HEK293 (cell line): ENCODE measurements around the gene MMS22L.

Experiments used
- CTCF ChIA-PET: fragments of 350-600 bp; formaldehyde crosslinking; extraction: SDS; loops from one replicate; lab custom pipeline; 2021; ENCODE audit warnings: antibody characterized with exemption; lab: Yijun Ruan, JAX
- POLR2A ChIA-PET: fragments of 300-600 bp; formaldehyde crosslinking; extraction: SDS; loops from one replicate; lab custom pipeline; 2020; ENCODE audit warnings: antibody characterized with exemption, inconsistent platforms; lab: Yijun Ruan, JAX
- H3K27ac ChIP-seq: fragments of 200-500 bp; sonication (Bioruptor generic); 2 replicates; pipeline ENCODE4 v1.5.1; 2014; ENCODE audit warnings: low read depth, low read length, control low read depth, inconsistent platforms; ENCODE audit errors: extremely low read depth
- H3K36me3 ChIP-seq, 2 experiments: fragments of 200-500 bp in 1 of 2; sonication (Bioruptor generic) in 1 of 2; 1 replicate in 1 of 2; 2 replicates in 1 of 2; pipeline ENCODE4 v1.5.1; 2014 to 2017; ENCODE audit warnings: inconsistent platforms in 2 of 2, low read length in 2 of 2; ENCODE audit not compliant: control insufficient read depth in 2 of 2, insufficient read depth in 1 of 2
- H3K4me1 ChIP-seq: fragments of 200-500 bp; sonication (Bioruptor generic); 2 replicates; pipeline ENCODE4 v1.5.1; 2014; ENCODE audit warnings: mild to moderate bottlenecking, low read length, inconsistent platforms; ENCODE audit not compliant: control insufficient read depth, insufficient read depth
- H3K4me3 ChIP-seq: 2 replicates; pipeline ENCODE4 v1.5.1; 2011; ENCODE audit warnings: low read depth, mild to moderate bottlenecking, control low read depth, low read length, moderate library complexity
- H3K9me3 ChIP-seq: fragments of 200-500 bp; sonication (Bioruptor generic); 2 replicates; pipeline ENCODE4 v1.5.1; 2014; ENCODE audit warnings: low read depth, low read length, inconsistent platforms; ENCODE audit not compliant: control insufficient read depth, insufficient read depth
- BCL11A ChIP-seq: fragments of 450-650 bp; formaldehyde crosslinking; IDR thresholded peaks from 2 replicates; pipeline ENCODE4 v1.5.1; 2016; ENCODE audit warnings: low read depth, missing biosample characterization, missing genetic modification characterization
- CTCF ChIP-seq: fragments of 450-650 bp; formaldehyde crosslinking; IDR thresholded peaks from 2 replicates; pipeline ENCODE4 v1.5.1; 2016; ENCODE audit warnings: missing biosample characterization, missing genetic modification characterization
- SP3 ChIP-seq: fragments of 450-650 bp; formaldehyde crosslinking; IDR thresholded peaks from 2 replicates; pipeline ENCODE4 v1.5.1; 2016; ENCODE audit warnings: missing biosample characterization, missing genetic modification characterization
- ZBTB6 ChIP-seq: fragments of 450-650 bp; formaldehyde crosslinking; IDR thresholded peaks from 2 replicates; pipeline ENCODE4 v1.5.1; 2017; ENCODE audit warnings: missing biosample characterization, missing genetic modification characterization
- ZNF114 ChIP-seq: fragments of 450-650 bp; formaldehyde crosslinking; IDR thresholded peaks from 2 replicates; pipeline ENCODE4 v1.5.0; 2017; ENCODE audit warnings: missing biosample characterization, missing genetic modification characterization
- ZNF133 ChIP-seq: fragments of 450-650 bp; formaldehyde crosslinking; IDR thresholded peaks from 2 replicates; pipeline ENCODE4 v1.5.1; 2016; ENCODE audit warnings: missing biosample characterization, missing genetic modification characterization
- ZNF169 ChIP-seq: fragments of 450-650 bp; formaldehyde crosslinking; IDR thresholded peaks from 2 replicates; pipeline ENCODE4 v1.5.1; 2016; ENCODE audit warnings: missing biosample characterization, missing genetic modification characterization
- ZNF184 ChIP-seq: fragments of 450-650 bp; IDR thresholded peaks from 2 replicates; pipeline ENCODE4 v1.5.1; 2018; ENCODE audit warnings: missing biosample characterization, mild to moderate bottlenecking, missing genetic modification characterization
- ZNF19 ChIP-seq: fragments of 450-650 bp; formaldehyde crosslinking; IDR thresholded peaks from 2 replicates; pipeline ENCODE4; 2016; ENCODE audit warnings: missing biosample characterization, missing genetic modification characterization, low read depth
- ZNF23 ChIP-seq: fragments of 450-650 bp; formaldehyde crosslinking; IDR thresholded peaks from 2 replicates; pipeline ENCODE4 v1.5.1; 2016; ENCODE audit warnings: missing biosample characterization, missing genetic modification characterization, borderline replicate concordance
- ZNF248 ChIP-seq: fragments of 450-650 bp; formaldehyde crosslinking; IDR thresholded peaks from 2 replicates; pipeline ENCODE4 v1.5.1; 2017; ENCODE audit warnings: missing biosample characterization, missing genetic modification characterization
- ZNF341 ChIP-seq: fragments of 450-650 bp; formaldehyde crosslinking; IDR thresholded peaks from 2 replicates; pipeline ENCODE4; 2016; ENCODE audit warnings: low read depth, missing biosample characterization, missing genetic modification characterization
- ZNF48 ChIP-seq: fragments of 450-650 bp; formaldehyde crosslinking; IDR thresholded peaks from 2 replicates; pipeline ENCODE4 v1.5.1; 2016; ENCODE audit warnings: missing biosample characterization, missing genetic modification characterization
- ZNF621 ChIP-seq: fragments of 450-650 bp; formaldehyde crosslinking; IDR thresholded peaks from 2 replicates; pipeline ENCODE4 v1.5.1; 2017; ENCODE audit warnings: missing biosample characterization, missing genetic modification characterization
- ZNF624 ChIP-seq: fragments of 450-650 bp; formaldehyde crosslinking; IDR thresholded peaks from 2 replicates; pipeline ENCODE4 v1.5.1; 2017; ENCODE audit warnings: missing biosample characterization, missing genetic modification characterization
- ZNF645 ChIP-seq: fragments of 450-650 bp; formaldehyde crosslinking; IDR thresholded peaks from 2 replicates; pipeline ENCODE4; 2016; ENCODE audit warnings: missing biosample characterization, missing genetic modification characterization
- ZNF664 ChIP-seq: fragments of 450-650 bp; formaldehyde crosslinking; IDR thresholded peaks from 2 replicates; pipeline ENCODE4 v1.5.1; 2016; ENCODE audit warnings: missing biosample characterization, missing genetic modification characterization
- ZNF768 ChIP-seq: fragments of 450-650 bp; formaldehyde crosslinking; IDR thresholded peaks from 2 replicates; pipeline ENCODE4 v1.5.1; 2018; ENCODE audit warnings: missing biosample characterization, mild to moderate bottlenecking, missing genetic modification characterization
- ZNF785 ChIP-seq: fragments of 450-650 bp; formaldehyde crosslinking; IDR thresholded peaks from 2 replicates; pipeline ENCODE4 v1.5.1; 2016; ENCODE audit warnings: missing biosample characterization, missing genetic modification characterization
- ZSCAN30 ChIP-seq: fragments of 450-650 bp; IDR thresholded peaks from 2 replicates; pipeline ENCODE4 v1.5.1; 2018; ENCODE audit warnings: missing biosample characterization, mild to moderate bottlenecking, missing genetic modification characterization, moderate library complexity
- TF ChIP-seq, protein P1 (sequence below): fragments of 450-650 bp; IDR thresholded peaks from 2 replicates; pipeline ENCODE4 v1.5.1; 2018; ENCODE audit warnings: missing biosample characterization, missing genetic modification characterization

The MMS22L gene

DNA sequence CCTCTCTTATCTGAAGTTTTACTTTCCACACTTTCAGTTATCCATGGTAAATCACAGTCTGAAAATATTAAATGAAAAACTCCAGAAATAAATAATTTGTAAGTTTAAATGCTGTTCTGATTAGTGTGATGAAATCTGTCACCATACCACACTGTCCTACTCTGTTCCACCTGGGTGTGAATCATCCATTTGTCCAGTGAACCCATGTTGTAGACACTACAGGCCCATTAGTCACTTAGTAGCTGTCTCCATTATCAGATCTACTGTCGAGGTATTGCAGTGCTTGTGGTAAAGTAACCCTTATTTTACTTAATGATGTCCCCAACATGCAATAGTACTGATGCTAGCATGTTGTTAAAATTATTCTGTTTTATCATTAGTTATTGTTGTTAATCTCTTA is 29.2 kb upstream of the MMS22L start:
- CTCF ChIA-PET = interaction anchor here (0.6 to 1.6 kb wide), 3 partner anchors 20 to 295 kb away, joined by 3 to 5 read pairs (median 4); no protein-coding TSS in a partner anchor
- POLR2A ChIA-PET = no interaction called here
- TF ChIP-seq ZNF184 (tag by site-specific recombination) (no peak), ZNF23 (no peak)

GRCh38 chr6:97306544-97307320 is 23.7 kb upstream of the MMS22L start:
- Histone ChIP-seq H3K27ac (no peak overlapping the region), H3K9me3 (no peaks in the 10 kb centered on the region), H3K4me1 (no peaks in the 10 kb centered on the region), H3K4me3 (no peak overlapping the region), H3K36me3 (no peaks in the 10 kb centered on the region)
- ChIA-PET POLR2A (no interaction called here), CTCF (interaction anchor here (0.6 to 2.0 kb wide), 3 partner anchors 91 to 917 kb away, joined by 6 to 9 read pairs (median 6); no protein-coding TSS in a partner anchor)
- TF ChIP-seq ZNF664 = no peak
- no peak for TF ChIP-seq ZNF341 (tag by site-specific recombination)
- TF ChIP-seq ZNF133 = no peak
- no peak for TF ChIP-seq ZNF19 (tag by site-specific recombination)
- no peak for TF ChIP-seq ZNF169 (tag by site-specific recombination)
- TF ChIP-seq, protein P1, sequence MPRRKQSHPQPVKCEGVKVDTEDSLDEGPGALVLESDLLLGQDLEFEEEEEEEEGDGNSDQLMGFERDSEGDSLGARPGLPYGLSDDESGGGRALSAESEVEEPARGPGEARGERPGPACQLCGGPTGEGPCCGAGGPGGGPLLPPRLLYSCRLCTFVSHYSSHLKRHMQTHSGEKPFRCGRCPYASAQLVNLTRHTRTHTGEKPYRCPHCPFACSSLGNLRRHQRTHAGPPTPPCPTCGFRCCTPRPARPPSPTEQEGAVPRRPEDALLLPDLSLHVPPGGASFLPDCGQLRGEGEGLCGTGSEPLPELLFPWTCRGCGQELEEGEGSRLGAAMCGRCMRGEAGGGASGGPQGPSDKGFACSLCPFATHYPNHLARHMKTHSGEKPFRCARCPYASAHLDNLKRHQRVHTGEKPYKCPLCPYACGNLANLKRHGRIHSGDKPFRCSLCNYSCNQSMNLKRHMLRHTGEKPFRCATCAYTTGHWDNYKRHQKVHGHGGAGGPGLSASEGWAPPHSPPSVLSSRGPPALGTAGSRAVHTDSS (tag by site-specific recombination) = no peak
- TF ChIP-seq ZNF645 = no peak
- TF ChIP-seq ZNF768 = no peak

More for the DNA sequence above, 29.2 kb upstream of the MMS22L start:
- Histone ChIP-seq H3K4me3 (no peak overlapping the region), H3K4me1 (no peaks in the 10 kb centered on the region), H3K27ac (no peak overlapping the region), H3K9me3 (no peaks in the 10 kb centered on the region), H3K36me3 (no peaks in the 10 kb centered on the region)

DNA sequence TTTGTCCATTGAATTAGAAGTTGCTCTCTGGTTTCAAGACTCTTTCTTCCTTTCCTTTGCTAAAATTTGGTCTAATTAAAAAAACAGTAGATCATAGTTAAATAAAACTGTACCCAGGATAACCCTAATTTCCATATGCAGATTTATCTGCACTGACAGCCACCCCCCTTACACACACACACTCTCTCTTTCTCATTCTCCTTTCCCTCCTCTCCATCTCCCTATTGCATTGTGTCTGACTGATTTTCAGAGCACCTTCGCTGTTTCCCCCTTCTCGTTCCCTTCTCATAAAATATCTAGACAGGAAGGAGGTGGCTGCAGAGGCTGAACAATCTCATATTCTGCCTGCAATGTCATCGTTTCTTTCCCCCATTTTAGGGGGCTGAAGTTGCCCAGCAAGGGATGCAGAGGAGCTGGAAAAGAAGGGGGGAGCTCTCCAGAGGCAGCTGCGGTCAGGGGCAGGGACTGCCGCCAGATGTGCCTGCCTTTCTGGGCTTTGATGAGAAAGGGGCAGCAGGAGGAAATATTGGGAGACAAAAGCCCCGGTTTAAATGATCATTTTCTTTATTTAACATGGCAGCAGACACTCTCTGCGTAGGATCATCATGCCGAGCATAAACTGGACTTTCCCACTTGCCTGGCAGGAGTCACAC is 22.5 kb upstream of the MMS22L start:
- POLR2A ChIA-PET = no interaction called here

More for the DNA sequence above, 22.5 kb upstream of the MMS22L start:
- CTCF ChIA-PET = interaction anchor here (0.6 kb wide), 1 partner anchor 918 kb away, joined by 6 read pairs; no protein-coding TSS in a partner anchor
- H3K36me3 ChIP-seq = no peaks in the 10 kb centered on the region
- no peak overlapping the region for H3K4me3 ChIP-seq
- no peak for TF ChIP-seq ZNF48
- TF ChIP-seq ZNF624 (tag by site-specific recombination) = no peak
- no peak for TF ChIP-seq ZBTB6 (tag by site-specific recombination)
- no peak for TF ChIP-seq ZNF114 (tag by site-specific recombination)
- TF ChIP-seq CTCF = no peak
- TF ChIP-seq SP3 = no peak
- no peak for TF ChIP-seq BCL11A (tag by site-specific recombination)
- no peak for TF ChIP-seq ZNF621
- no peak for TF ChIP-seq ZNF785 (tag by site-specific recombination)
- no peak for TF ChIP-seq ZSCAN30
- no peak for TF ChIP-seq ZNF248 (tag by site-specific recombination)
- TF ChIP-seq, all 188 proteins: peak for 0
- no peaks in the 10 kb centered on the region for H3K9me3 ChIP-seq
- H3K27ac ChIP-seq = no peak overlapping the region
- no peaks in the 10 kb centered on the region for H3K4me1 ChIP-seq
